ENCODE results near the gene INIP. TPM values are rescaled to one million over a fixed set of nuclear protein-coding genes. Genes with fewer than 3 reads are reported as not detected.
"Not testable (repeated sequence)": the region's sequence is repeated elsewhere in the genome, so short reads cannot be mapped to it uniquely, and the experiment has no call there.

INIP gene
- total RNA-seq, 1 experiment from 2014 or later, result 18.7 TPM

DNA sequence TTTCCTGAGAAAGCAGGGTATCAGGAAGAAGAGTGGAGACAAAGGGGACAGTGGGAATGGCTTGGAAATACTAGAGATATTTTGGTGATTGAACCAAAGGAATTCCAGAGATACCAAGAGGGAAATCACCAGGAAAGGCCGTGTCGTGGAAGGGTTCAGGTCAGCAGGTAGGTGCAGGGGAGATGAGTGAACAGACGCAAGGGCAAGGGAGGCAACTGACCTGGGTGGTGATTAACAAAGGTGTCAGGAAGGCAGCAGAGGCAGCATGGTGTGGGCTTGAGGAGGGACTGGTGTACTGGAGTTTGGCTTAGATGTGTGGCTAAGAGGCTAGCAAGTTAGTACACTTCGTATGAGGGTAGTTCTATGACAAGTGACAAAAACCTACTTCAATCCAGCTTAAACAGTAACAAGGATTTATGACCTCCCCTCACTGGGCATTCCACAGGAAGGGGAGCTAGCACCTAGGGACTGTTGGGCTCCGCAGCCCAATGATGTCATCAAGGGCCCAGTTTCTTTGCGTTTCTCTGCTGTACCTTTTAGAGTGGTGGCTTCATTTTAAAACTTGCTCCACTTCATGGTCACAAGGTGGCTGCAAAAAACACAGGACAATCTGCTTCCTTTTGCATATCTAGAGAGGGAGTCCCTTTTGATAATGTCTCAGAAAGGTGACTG is 37.0 kb downstream of the INIP start:
- TF ChIP-seq, protein P1, sequence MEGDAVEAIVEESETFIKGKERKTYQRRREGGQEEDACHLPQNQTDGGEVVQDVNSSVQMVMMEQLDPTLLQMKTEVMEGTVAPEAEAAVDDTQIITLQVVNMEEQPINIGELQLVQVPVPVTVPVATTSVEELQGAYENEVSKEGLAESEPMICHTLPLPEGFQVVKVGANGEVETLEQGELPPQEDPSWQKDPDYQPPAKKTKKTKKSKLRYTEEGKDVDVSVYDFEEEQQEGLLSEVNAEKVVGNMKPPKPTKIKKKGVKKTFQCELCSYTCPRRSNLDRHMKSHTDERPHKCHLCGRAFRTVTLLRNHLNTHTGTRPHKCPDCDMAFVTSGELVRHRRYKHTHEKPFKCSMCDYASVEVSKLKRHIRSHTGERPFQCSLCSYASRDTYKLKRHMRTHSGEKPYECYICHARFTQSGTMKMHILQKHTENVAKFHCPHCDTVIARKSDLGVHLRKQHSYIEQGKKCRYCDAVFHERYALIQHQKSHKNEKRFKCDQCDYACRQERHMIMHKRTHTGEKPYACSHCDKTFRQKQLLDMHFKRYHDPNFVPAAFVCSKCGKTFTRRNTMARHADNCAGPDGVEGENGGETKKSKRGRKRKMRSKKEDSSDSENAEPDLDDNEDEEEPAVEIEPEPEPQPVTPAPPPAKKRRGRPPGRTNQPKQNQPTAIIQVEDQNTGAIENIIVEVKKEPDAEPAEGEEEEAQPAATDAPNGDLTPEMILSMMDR (IDR thresholded peaks at IDR 0.05; ENCODE audit: unreplicated experiment), result no peak
- no peak overlapping the region for H3K4me3 Mint-ChIP-seq (ENCODE audit: low read depth, unreplicated experiment)
- no peaks in the 10 kb centered on the region for H3K36me3 Mint-ChIP-seq (ENCODE audit: insufficient read depth, unreplicated experiment)
- no peak for DNase-seq
- no peak overlapping the region for H3K27ac Mint-ChIP-seq (ENCODE audit: unreplicated experiment)
- H3K27me3 Mint-ChIP-seq (ENCODE audit: unreplicated experiment), result no peaks in the 10 kb centered on the region
- BruUV-seq (replicated peaks), result no TSS peak
- intact Hi-C loops (cut with micrococcal nuclease; ENCODE audit: unreplicated experiment), result no loop called here
- no peaks in the 10 kb centered on the region for H3K4me1 Mint-ChIP-seq (ENCODE audit: low read depth, unreplicated experiment)
- H3K9me3 Mint-ChIP-seq (ENCODE audit: low read depth, unreplicated experiment), result peaks cover 12% of the 10 kb centered on the region
- CTCF ChIA-PET, result no interaction called here

DNA sequence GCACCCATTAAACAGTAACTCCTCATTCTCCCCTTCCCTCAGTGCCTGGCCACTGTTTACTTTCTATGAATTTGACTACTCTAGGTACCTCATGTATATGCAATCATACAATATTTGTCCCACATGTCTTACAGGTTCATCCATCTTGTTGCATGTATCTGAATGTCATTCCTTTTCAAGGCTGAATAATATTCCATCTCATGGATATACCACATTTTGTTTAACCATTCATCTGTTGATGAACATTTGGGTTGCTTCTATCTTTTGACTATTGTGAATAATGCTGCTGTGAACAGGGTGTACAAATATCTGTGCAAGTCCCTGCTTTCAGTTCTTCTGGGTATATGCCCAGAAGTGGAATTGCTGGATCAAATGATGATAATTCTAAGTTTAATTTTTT is 40.9 kb downstream of the INIP start:
- Mint-ChIP-seq H3K9me3 (ENCODE audit: low read depth, unreplicated experiment) (peaks cover 12% of the 10 kb centered on the region), H3K36me3 (ENCODE audit: insufficient read depth, unreplicated experiment) (no peaks in the 10 kb centered on the region), H3K4me1 (ENCODE audit: low read depth, unreplicated experiment) (no peaks in the 10 kb centered on the region), H3K27me3 (ENCODE audit: unreplicated experiment) (no peaks in the 10 kb centered on the region), H3K27ac (ENCODE audit: unreplicated experiment) (no peak overlapping the region), H3K4me3 (ENCODE audit: low read depth, unreplicated experiment) (no peak overlapping the region)
- CTCF ChIA-PET, result no interaction called here
- DNase-seq, result no peak
- no TSS peak for BruUV-seq (replicated peaks)
- intact Hi-C loops (cut with micrococcal nuclease; ENCODE audit: unreplicated experiment), result no loop called here
- TF ChIP-seq, protein P1 (IDR thresholded peaks at IDR 0.05; ENCODE audit: unreplicated experiment), result no peak

DNA sequence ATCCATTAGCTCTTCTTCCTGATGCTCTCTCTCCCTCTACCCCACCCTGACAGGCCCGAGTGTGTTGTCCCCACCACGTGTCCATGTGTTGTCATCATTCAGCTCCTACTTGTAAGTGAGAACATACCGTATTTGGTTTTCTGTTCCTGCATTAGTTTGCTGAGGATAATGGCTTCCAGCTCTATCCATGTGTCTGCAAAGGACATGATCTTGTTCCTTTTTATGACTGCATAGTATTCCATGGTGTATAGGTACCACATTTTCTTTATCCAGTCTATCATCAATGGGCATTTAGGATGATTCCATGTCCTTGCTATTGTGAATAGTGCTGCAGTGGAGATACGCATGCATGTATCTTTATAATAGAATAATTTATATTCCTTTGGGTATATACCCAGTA is 44.7 kb downstream of the INIP start:
- BruUV-seq (replicated peaks), result not testable (repeated sequence)

DNA sequence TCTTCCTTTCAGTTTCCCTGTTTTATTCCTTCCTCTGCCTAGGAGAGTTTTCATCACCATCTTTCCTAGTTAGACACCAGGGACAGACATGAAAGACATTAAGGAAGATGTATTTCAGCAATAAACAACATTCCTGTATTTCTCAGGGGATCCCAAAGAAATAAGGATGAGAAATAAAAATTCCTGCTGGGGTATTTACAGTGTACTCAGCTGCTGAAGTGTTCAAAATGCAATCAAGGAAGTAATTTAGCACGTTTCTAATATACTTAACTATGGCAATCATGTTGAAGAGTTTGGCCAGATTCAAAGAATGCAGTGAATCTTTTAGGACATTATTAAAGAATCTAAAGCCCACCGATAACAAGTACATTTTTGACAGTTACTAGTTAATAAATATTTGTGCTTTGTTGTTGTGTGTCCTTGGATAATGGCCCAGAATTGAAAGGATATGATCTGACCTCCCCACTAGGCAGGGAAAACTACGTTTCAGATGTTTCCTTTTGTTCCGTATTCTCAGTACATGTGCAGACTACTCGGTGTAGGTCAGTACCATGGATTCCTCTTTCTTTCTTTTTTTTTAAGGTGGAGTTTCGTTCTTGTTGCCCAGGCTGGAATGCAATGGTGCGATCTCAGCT is 46.8 kb downstream of the INIP start:
- H3K9me3 Mint-ChIP-seq (ENCODE audit: low read depth, unreplicated experiment), result no peaks in the 10 kb centered on the region
- no peaks in the 10 kb centered on the region for H3K4me1 Mint-ChIP-seq (ENCODE audit: low read depth, unreplicated experiment)
- CTCF ChIA-PET, result no interaction called here
- no peaks in the 10 kb centered on the region for H3K36me3 Mint-ChIP-seq (ENCODE audit: insufficient read depth, unreplicated experiment)
- no peaks in the 10 kb centered on the region for H3K27me3 Mint-ChIP-seq (ENCODE audit: unreplicated experiment)
- intact Hi-C loops (cut with micrococcal nuclease; ENCODE audit: unreplicated experiment), result no loop called here
- H3K4me3 Mint-ChIP-seq (ENCODE audit: low read depth, unreplicated experiment), result no peak overlapping the region
- no peak for DNase-seq
- TF ChIP-seq, protein P1 (IDR thresholded peaks at IDR 0.05; ENCODE audit: unreplicated experiment), result no peak
- H3K27ac Mint-ChIP-seq (ENCODE audit: unreplicated experiment), result no peak overlapping the region
- BruUV-seq (replicated peaks), result no TSS peak

More for the DNA sequence above, 44.7 kb downstream of the INIP start:
- H3K27ac Mint-ChIP-seq (ENCODE audit: unreplicated experiment); H3K36me3 Mint-ChIP-seq (ENCODE audit: insufficient read depth, unreplicated experiment); DNase-seq; H3K27me3 Mint-ChIP-seq (ENCODE audit: unreplicated experiment); H3K9me3 Mint-ChIP-seq (ENCODE audit: low read depth, unreplicated experiment); H3K4me1 Mint-ChIP-seq (ENCODE audit: low read depth, unreplicated experiment); H3K4me3 Mint-ChIP-seq (ENCODE audit: low read depth, unreplicated experiment); intact Hi-C loops (cut with micrococcal nuclease; ENCODE audit: unreplicated experiment); CTCF ChIA-PET: not testable (repeated sequence)

DNA sequence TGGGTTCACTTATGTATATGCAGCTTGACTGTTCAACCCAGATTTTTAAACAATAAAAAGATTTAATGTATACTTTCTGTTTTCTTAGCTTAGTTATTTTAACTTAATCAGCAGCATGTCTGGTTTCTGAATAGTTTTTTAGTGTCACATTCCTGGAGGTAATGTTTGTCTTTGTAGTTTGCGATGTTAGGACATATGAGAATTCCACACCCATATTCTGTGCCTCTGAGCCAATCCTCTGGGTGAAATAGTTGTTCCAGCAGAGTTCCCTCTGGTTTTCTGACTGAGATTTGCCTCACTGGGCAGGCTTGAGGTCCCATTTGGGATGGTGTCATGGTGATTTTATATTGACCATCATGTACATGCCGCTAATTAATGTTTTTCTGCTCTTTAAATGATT is 48.6 kb downstream of the INIP start:
- H3K4me1 Mint-ChIP-seq (ENCODE audit: low read depth, unreplicated experiment), result no peaks in the 10 kb centered on the region
- no peak overlapping the region for H3K27ac Mint-ChIP-seq (ENCODE audit: unreplicated experiment)
- CTCF ChIA-PET, result no interaction called here
- no peak overlapping the region for H3K4me3 Mint-ChIP-seq (ENCODE audit: low read depth, unreplicated experiment)
- H3K36me3 Mint-ChIP-seq (ENCODE audit: insufficient read depth, unreplicated experiment), result no peaks in the 10 kb centered on the region
- no peaks in the 10 kb centered on the region for H3K27me3 Mint-ChIP-seq (ENCODE audit: unreplicated experiment)
- no peak for DNase-seq
- H3K9me3 Mint-ChIP-seq (ENCODE audit: low read depth, unreplicated experiment), result no peaks in the 10 kb centered on the region
- intact Hi-C loops (cut with micrococcal nuclease; ENCODE audit: unreplicated experiment), result no loop called here
- no TSS peak for BruUV-seq (replicated peaks)
- TF ChIP-seq, protein P1 (IDR thresholded peaks at IDR 0.05; ENCODE audit: unreplicated experiment), result no peak
